ENCODE data around the gene ADAP1. TPM values are rescaled to one million over a fixed set of nuclear protein-coding genes. Genes with fewer than 3 reads are reported as not detected.
A peak's percentile ranks its signal among the peaks of the same experiment; 100 is the strongest.

ADAP1 gene
- total RNA-seq, 1 donor from 2014 or later, result 11.9 TPM

GRCh38 chr7:935164-935873 lies 19.2 kb downstream of the ADAP1 start:
- Mint-ChIP-seq H3K27me3 (no peaks in the 10 kb centered on the region), H3K4me1 (peaks cover 12% of the 10 kb centered on the region), H3K36me3 (ENCODE audit: low read depth) (no peaks in the 10 kb centered on the region), H3K9me3 (no peaks in the 10 kb centered on the region), H3K27ac (no peak overlapping the region), H3K4me3 (no peak overlapping the region)
- intact Hi-C loops (cut with micrococcal nuclease), result no loop called here
- CTCF ChIA-PET, result no interaction called here
- POLR2A ChIA-PET, result interaction anchor here (1.1 to 1.2 kb wide), 2 partner anchors 12 to 40 kb away, joined by 3 to 4 read pairs; partner anchors contain the start of gene COX19
- no peak for TF ChIP-seq CTCF (IDR thresholded peaks at IDR 0.05)
- peak; percentile 22 for ATAC-seq (ENCODE audit: low read depth)
- DNase-seq, result no peak

GRCh38 chr7:934469-935163 lies 19.9 kb downstream of the ADAP1 start:
- intact Hi-C loops (cut with micrococcal nuclease), result no loop called here
- H3K4me3 Mint-ChIP-seq, result no peak overlapping the region
- no peaks in the 10 kb centered on the region for H3K27me3 Mint-ChIP-seq
- no peak overlapping the region for H3K27ac Mint-ChIP-seq
- no peaks in the 10 kb centered on the region for H3K9me3 Mint-ChIP-seq
- DNase-seq (no peak), ATAC-seq (ENCODE audit: low read depth) (no peak)
- ChIA-PET POLR2A (interaction anchor here (1.1 to 1.2 kb wide), 2 partner anchors 11 to 41 kb away, joined by 3 to 4 read pairs; partner anchors contain the start of gene COX19), CTCF (no interaction called here)
- no peaks in the 10 kb centered on the region for H3K36me3 Mint-ChIP-seq (ENCODE audit: low read depth)
- peaks cover 17% of the 10 kb centered on the region for H3K4me1 Mint-ChIP-seq
- TF ChIP-seq CTCF (IDR thresholded peaks at IDR 0.05), result no peak

GRCh38 chr7:932651-932975 lies 21.9 kb downstream of the ADAP1 start:
- POLR2A ChIA-PET, result no interaction called here
- ATAC-seq (ENCODE audit: low read depth), result no peak

GRCh38 chr7:931871-932650 lies 22.4 kb downstream of the ADAP1 start:
- CTCF ChIA-PET, result no interaction called here
- Mint-ChIP-seq H3K4me3 (no peak overlapping the region), H3K36me3 (ENCODE audit: low read depth) (no peaks in the 10 kb centered on the region), H3K27me3 (no peaks in the 10 kb centered on the region), H3K27ac (no peak overlapping the region), H3K4me1 (peaks cover 33% of the 10 kb centered on the region), H3K9me3 (no peaks in the 10 kb centered on the region)
- intact Hi-C loops (cut with micrococcal nuclease), result no loop called here
- DNase-seq (no peak), ATAC-seq (ENCODE audit: low read depth) (no peak)
- no peak for TF ChIP-seq CTCF (IDR thresholded peaks at IDR 0.05)
- POLR2A ChIA-PET, result interaction anchor here (1.1 kb wide), 1 partner anchor 9 kb away, joined by 3 read pairs; no protein-coding TSS in a partner anchor

More at GRCh38 chr7:932651-932975, 21.9 kb downstream of the ADAP1 start:
- no peak overlapping the region for H3K4me3 Mint-ChIP-seq
- intact Hi-C loops (cut with micrococcal nuclease), result no loop called here
- H3K9me3 Mint-ChIP-seq, result no peaks in the 10 kb centered on the region
- peaks cover 33% of the 10 kb centered on the region for H3K4me1 Mint-ChIP-seq
- no peak for DNase-seq
- H3K27me3 Mint-ChIP-seq, result no peaks in the 10 kb centered on the region
- no peak for TF ChIP-seq CTCF (IDR thresholded peaks at IDR 0.05)
- no peaks in the 10 kb centered on the region for H3K36me3 Mint-ChIP-seq (ENCODE audit: low read depth)
- no peak overlapping the region for H3K27ac Mint-ChIP-seq
- CTCF ChIA-PET, result no interaction called here
